Measurements from ENCODE around the gene ARFIP2.

The ARFIP2 gene

GRCh38 chr11:6442441-6442840 is 38.7 kb downstream of the ARFIP2 start:
- DNase-seq (ENCODE audit: low spot score): no peak

GRCh38 chr11:6440906-6441358 is 40.2 kb downstream of the ARFIP2 start, which contains the start of gene HPX:
Gene HPX, minus strand, starts transcription at chr11:6440987. Its CDS starts 24 bp downstream, at chr11:6440963.
- DNase-seq (ENCODE audit: low spot score): no peak

- peak; percentile 77 for DNase-seq (ENCODE audit: low spot score)
These were observed 42.1 kb downstream of the ARFIP2 start for GRCh38 chr11:6438979-6439571.

DNA sequence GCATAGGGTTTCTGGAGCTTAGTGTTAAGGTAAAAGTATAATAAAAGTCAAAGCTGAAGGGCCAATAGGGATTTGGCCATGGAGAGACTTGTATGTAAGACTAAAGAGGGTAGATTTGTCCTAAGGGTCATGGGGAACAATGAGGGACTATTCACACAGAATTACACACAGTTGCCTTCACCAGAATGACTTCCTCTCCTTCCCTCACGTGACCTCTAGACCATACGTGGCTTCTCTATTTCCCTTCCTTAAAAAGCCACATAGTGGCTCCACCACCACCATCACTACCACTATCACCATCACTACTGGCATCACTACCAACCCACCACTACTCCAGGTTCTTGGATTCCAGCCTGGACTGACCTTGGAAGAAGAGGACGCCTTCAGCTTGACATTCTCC is 43.1 kb downstream of the ARFIP2 start:
- peak; percentile 50 for DNase-seq (ENCODE audit: low spot score)

DNA sequence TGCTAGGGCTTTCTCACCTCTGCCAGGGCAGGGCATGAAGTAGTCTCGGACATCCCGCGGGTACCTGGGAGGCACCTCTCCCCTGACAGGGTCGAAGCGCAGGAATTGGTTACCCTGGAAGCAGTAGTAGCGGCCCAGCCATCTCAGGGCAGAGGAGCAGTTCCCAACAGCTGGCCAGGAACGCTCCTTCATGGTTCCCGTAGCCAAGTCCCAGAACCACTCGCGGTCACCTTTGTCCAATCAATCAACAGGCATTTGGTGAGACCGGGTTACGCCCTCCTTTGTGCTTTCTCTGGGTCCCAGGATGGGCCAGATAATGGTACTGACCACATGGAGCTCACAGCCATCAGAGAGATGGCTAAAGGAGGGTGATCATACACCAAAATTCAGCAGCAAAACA is 43.7 kb downstream of the ARFIP2 start:
- no peak for DNase-seq (ENCODE audit: low spot score)

- DNase-seq (ENCODE audit: low spot score): no peak
These were observed 47.0 kb downstream of the ARFIP2 start for GRCh38 chr11:6433998-6434660.

- DNase-seq (ENCODE audit: low spot score): no peak
These were observed 49.3 kb downstream of the ARFIP2 start for GRCh38 chr11:6431861-6432260.

DNA sequence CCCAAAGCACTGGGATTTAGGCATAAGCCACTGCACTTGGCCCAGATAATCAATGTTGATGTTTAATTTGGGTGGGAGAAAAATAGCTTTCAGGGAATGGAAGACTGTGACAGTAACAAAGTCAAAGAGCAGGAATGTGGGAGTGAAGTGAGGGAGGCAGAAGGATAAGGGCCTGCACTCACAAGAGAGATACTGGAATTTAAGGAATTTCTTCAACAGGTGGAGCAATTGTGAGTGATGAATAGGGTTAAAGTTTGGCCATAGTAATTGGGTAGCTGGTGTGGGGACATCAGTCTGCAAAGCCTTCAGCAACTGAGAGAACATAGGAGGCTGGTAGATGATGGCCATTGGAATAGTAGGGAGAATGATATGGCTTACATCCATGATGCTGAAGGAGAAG is 53.6 kb downstream of the ARFIP2 start:
- no peak for DNase-seq (ENCODE audit: low spot score)
